Measurements from ENCODE around the gene SRMS. TPM values are rescaled to one million over a fixed set of nuclear protein-coding genes. Genes with fewer than 3 reads are reported as not detected.

Gene SRMS
- not detected for total RNA-seq
- polyA plus RNA-seq, result not detected

- peaks cover 16% of the 10 kb centered on the region for H3K27me3 Mint-ChIP-seq
- ATAC-seq (ENCODE audit: low read depth in 2 of 2) (no peak), DNase-seq (no peak)
- Histone ChIP-seq H3K4me3 (ENCODE audit: low read depth, low read length) (no peak within 1 kb of the TSS), H3K9me3 (ENCODE audit: control insufficient read depth in 2 of 2, low read length in 2 of 2) (no peaks in the 10 kb centered on the region), H3K27me3 (ENCODE audit: control insufficient read depth, insufficient read depth, low read length) (no peaks in the 10 kb centered on the region), H3K36me3 (ENCODE audit: control insufficient read depth, insufficient read depth, low read length) (no peaks in the 10 kb centered on the region), H3K4me1 (ENCODE audit: control insufficient read depth, insufficient read depth, low read length, poor library complexity, severe bottlenecking) (peaks cover 10% of the 10 kb centered on the region), H3K27ac (ENCODE audit: insufficient read depth, low read length, poor library complexity, severe bottlenecking) (no peak within 1 kb of the TSS)
- peak within 1 kb of the TSS in 1 of 3 donors; percentile 4 for H3K27ac Mint-ChIP-seq
- H3K4me3 Mint-ChIP-seq, result peak within 1 kb of the TSS in 1 of 4 donors; percentile 29
- H3K9me3 Mint-ChIP-seq, result peaks cover 0 to 1% (median 0%) of the 10 kb centered on the region in 7 donors
- no peaks in the 10 kb centered on the region for H3K36me3 Mint-ChIP-seq
- H3K4me1 Mint-ChIP-seq, result peaks cover 4 to 23% (median 13%) of the 10 kb centered on the region in 4 donors
Observed at GRCh38 chr20:63547725-63548480, at the start of gene SRMS. Gene SRMS, minus strand, starts transcription at chr20:63547749. Its CDS starts 286 bp downstream, at chr20:63547463.

GRCh38 chr20:63596423-63596822 lies 48.9 kb upstream of the SRMS start:
- DNase-seq (no peak), ATAC-seq (ENCODE audit: low read depth in 2 of 2) (no peak)
- H3K9me3 Mint-ChIP-seq, result peaks cover 0 to 2% (median 0%) of the 10 kb centered on the region in 7 donors
- Histone ChIP-seq H3K27ac (ENCODE audit: insufficient read depth, low read length, poor library complexity, severe bottlenecking) (no peak overlapping the region), H3K36me3 (ENCODE audit: control insufficient read depth, insufficient read depth, low read length) (peaks cover 43% of the 10 kb centered on the region), H3K4me3 (ENCODE audit: low read depth, low read length) (no peak overlapping the region), H3K27me3 (ENCODE audit: control insufficient read depth, insufficient read depth, low read length) (no peaks in the 10 kb centered on the region), H3K4me1 (ENCODE audit: control insufficient read depth, insufficient read depth, low read length, poor library complexity, severe bottlenecking) (no peaks in the 10 kb centered on the region), H3K9me3 (ENCODE audit: control insufficient read depth in 2 of 2, low read length in 2 of 2) (no peaks in the 10 kb centered on the region)
- H3K27ac Mint-ChIP-seq, result no peak overlapping the region
- peaks cover 0 to 9% (median 4%) of the 10 kb centered on the region in 4 donors for H3K4me1 Mint-ChIP-seq
- no peaks in the 10 kb centered on the region for H3K27me3 Mint-ChIP-seq
- H3K36me3 Mint-ChIP-seq, result peaks cover 18% of the 10 kb centered on the region
- H3K4me3 Mint-ChIP-seq, result no peak overlapping the region

- peaks cover 0 to 11% (median 6%) of the 10 kb centered on the region in 4 donors for H3K4me1 Mint-ChIP-seq
Observed at GRCh38 chr20:63595416-63596127, 48.0 kb upstream of the SRMS start.

GRCh38 chr20:63594043-63594561 lies 46.6 kb upstream of the SRMS start:
- Histone ChIP-seq H3K4me1 (ENCODE audit: control insufficient read depth, insufficient read depth, low read length, poor library complexity, severe bottlenecking) (no peaks in the 10 kb centered on the region), H3K27ac (ENCODE audit: insufficient read depth, low read length, poor library complexity, severe bottlenecking) (no peak overlapping the region), H3K9me3 (ENCODE audit: control insufficient read depth in 2 of 2, low read length in 2 of 2) (no peaks in the 10 kb centered on the region), H3K4me3 (ENCODE audit: low read depth, low read length) (no peak overlapping the region), H3K27me3 (ENCODE audit: control insufficient read depth, insufficient read depth, low read length) (no peaks in the 10 kb centered on the region), H3K36me3 (ENCODE audit: control insufficient read depth, insufficient read depth, low read length) (peaks cover 48% of the 10 kb centered on the region)
- ATAC-seq (ENCODE audit: low read depth in 2 of 2) (no peak), DNase-seq (no peak)
- no peaks in the 10 kb centered on the region for H3K27me3 Mint-ChIP-seq
- peaks cover 0 to 8% (median 3%) of the 10 kb centered on the region in 4 donors for H3K4me1 Mint-ChIP-seq
- H3K4me3 Mint-ChIP-seq, result no peak overlapping the region
- no peak overlapping the region for H3K27ac Mint-ChIP-seq
- peaks cover 14% of the 10 kb centered on the region for H3K36me3 Mint-ChIP-seq
- peaks cover 0 to 2% (median 0%) of the 10 kb centered on the region in 7 donors for H3K9me3 Mint-ChIP-seq

More at GRCh38 chr20:63595416-63596127, 48.0 kb upstream of the SRMS start:
- H3K9me3 Mint-ChIP-seq, result peaks cover 0 to 2% (median 0%) of the 10 kb centered on the region in 7 donors
- H3K4me3 Mint-ChIP-seq, result no peak overlapping the region
- no peaks in the 10 kb centered on the region for H3K4me1 ChIP-seq (ENCODE audit: control insufficient read depth, insufficient read depth, low read length, poor library complexity, severe bottlenecking)
- no peak overlapping the region for H3K27ac ChIP-seq (ENCODE audit: insufficient read depth, low read length, poor library complexity, severe bottlenecking)
- H3K27me3 ChIP-seq (ENCODE audit: control insufficient read depth, insufficient read depth, low read length), result no peaks in the 10 kb centered on the region
- peaks cover 46% of the 10 kb centered on the region for H3K36me3 ChIP-seq (ENCODE audit: control insufficient read depth, insufficient read depth, low read length)
- H3K27ac Mint-ChIP-seq, result no peak overlapping the region
- no peaks in the 10 kb centered on the region for H3K9me3 ChIP-seq (ENCODE audit: control insufficient read depth in 2 of 2, low read length in 2 of 2)
- H3K36me3 Mint-ChIP-seq, result peaks cover 20% of the 10 kb centered on the region
- DNase-seq (no peak), ATAC-seq (ENCODE audit: low read depth in 2 of 2) (no peak)
- H3K27me3 Mint-ChIP-seq, result no peaks in the 10 kb centered on the region
- no peak overlapping the region for H3K4me3 ChIP-seq (ENCODE audit: low read depth, low read length)

- Mint-ChIP-seq H3K4me3 (no peak overlapping the region), H3K9me3 (peaks cover 0 to 2% (median 0%) of the 10 kb centered on the region in 7 donors), H3K36me3 (peaks cover 17% of the 10 kb centered on the region), H3K27ac (no peak overlapping the region), H3K4me1 (peaks cover 0 to 14% (median 4%) of the 10 kb centered on the region in 4 donors), H3K27me3 (no peaks in the 10 kb centered on the region)
- no peak overlapping the region for H3K4me3 ChIP-seq (ENCODE audit: low read depth, low read length)
- H3K27me3 ChIP-seq (ENCODE audit: control insufficient read depth, insufficient read depth, low read length), result no peaks in the 10 kb centered on the region
- H3K9me3 ChIP-seq (ENCODE audit: control insufficient read depth in 2 of 2, low read length in 2 of 2), result no peaks in the 10 kb centered on the region
- no peak for DNase-seq
- no peak for ATAC-seq (ENCODE audit: low read depth in 2 of 2)
- no peaks in the 10 kb centered on the region for H3K4me1 ChIP-seq (ENCODE audit: control insufficient read depth, insufficient read depth, low read length, poor library complexity, severe bottlenecking)
- H3K36me3 ChIP-seq (ENCODE audit: control insufficient read depth, insufficient read depth, low read length), result peaks cover 39% of the 10 kb centered on the region
- no peak overlapping the region for H3K27ac ChIP-seq (ENCODE audit: insufficient read depth, low read length, poor library complexity, severe bottlenecking)
Observed at GRCh38 chr20:63592661-63593060, 45.1 kb upstream of the SRMS start.

GRCh38 chr20:63591786-63592355 lies 44.3 kb upstream of the SRMS start:
- H3K27ac ChIP-seq (ENCODE audit: insufficient read depth, low read length, poor library complexity, severe bottlenecking), result no peak overlapping the region
- no peaks in the 10 kb centered on the region for H3K27me3 ChIP-seq (ENCODE audit: control insufficient read depth, insufficient read depth, low read length)
- no peak overlapping the region for H3K4me3 ChIP-seq (ENCODE audit: low read depth, low read length)
- Mint-ChIP-seq H3K4me1 (peaks cover 0 to 19% (median 4%) of the 10 kb centered on the region in 4 donors), H3K9me3 (peaks cover 0 to 2% (median 0%) of the 10 kb centered on the region in 7 donors), H3K4me3 (no peak overlapping the region), H3K27ac (no peak overlapping the region), H3K36me3 (peaks cover 17% of the 10 kb centered on the region), H3K27me3 (no peaks in the 10 kb centered on the region)
- DNase-seq (no peak), ATAC-seq (ENCODE audit: low read depth in 2 of 2) (no peak)
- H3K9me3 ChIP-seq (ENCODE audit: control insufficient read depth in 2 of 2, low read length in 2 of 2), result no peaks in the 10 kb centered on the region
- H3K36me3 ChIP-seq (ENCODE audit: control insufficient read depth, insufficient read depth, low read length), result peaks cover 33% of the 10 kb centered on the region
- H3K4me1 ChIP-seq (ENCODE audit: control insufficient read depth, insufficient read depth, low read length, poor library complexity, severe bottlenecking), result no peaks in the 10 kb centered on the region

- no peaks in the 10 kb centered on the region for H3K9me3 ChIP-seq (ENCODE audit: control insufficient read depth in 2 of 2, low read length in 2 of 2)
- no peak overlapping the region for H3K4me3 ChIP-seq (ENCODE audit: low read depth, low read length)
- peaks cover 33% of the 10 kb centered on the region for H3K36me3 ChIP-seq (ENCODE audit: control insufficient read depth, insufficient read depth, low read length)
- H3K36me3 Mint-ChIP-seq, result peaks cover 17% of the 10 kb centered on the region
- H3K4me1 Mint-ChIP-seq, result peaks cover 0 to 19% (median 4%) of the 10 kb centered on the region in 4 donors
- H3K4me3 Mint-ChIP-seq, result no peak overlapping the region
- DNase-seq (no peak), ATAC-seq (ENCODE audit: low read depth in 2 of 2) (no peak)
- no peaks in the 10 kb centered on the region for H3K27me3 Mint-ChIP-seq
- H3K9me3 Mint-ChIP-seq, result peaks cover 0 to 2% (median 0%) of the 10 kb centered on the region in 7 donors
- H3K27me3 ChIP-seq (ENCODE audit: control insufficient read depth, insufficient read depth, low read length), result no peaks in the 10 kb centered on the region
- H3K27ac Mint-ChIP-seq, result peak overlapping the region in 2 of 3 donors; percentile 51 to 63
- no peak overlapping the region for H3K27ac ChIP-seq (ENCODE audit: insufficient read depth, low read length, poor library complexity, severe bottlenecking)
- H3K4me1 ChIP-seq (ENCODE audit: control insufficient read depth, insufficient read depth, low read length, poor library complexity, severe bottlenecking), result no peaks in the 10 kb centered on the region
Observed at GRCh38 chr20:63591147-63591533, 43.6 kb upstream of the SRMS start.
